CD1c-positive myeloid dendritic cell (primary cell): Measurements from ENCODE around the gene WLS.

Experiments used
- DNase-seq: peaks from one replicate; pipeline ENCODE4 v3.0.0-alpha.2; 2016; ENCODE audit errors: extremely low spot score

Gene WLS

DNA sequence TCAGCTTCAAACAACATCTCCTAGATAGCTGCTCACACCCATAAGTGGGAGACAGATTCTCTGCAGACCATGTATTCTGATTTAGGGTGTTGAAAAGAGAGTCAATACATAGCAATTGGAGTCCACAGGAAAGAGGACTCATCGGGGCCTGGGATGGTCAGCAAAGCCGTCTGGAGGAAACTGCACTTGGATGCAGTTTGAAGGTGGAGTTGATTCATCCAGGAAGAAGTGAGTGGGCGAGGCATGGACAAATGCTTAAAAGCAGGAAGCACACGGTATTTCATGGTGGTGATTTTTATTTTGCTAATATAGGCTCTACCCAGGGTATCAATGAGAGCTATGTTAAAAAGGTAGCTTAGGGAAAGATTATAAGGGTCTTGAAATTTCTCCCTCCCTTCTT lies 145.1 kb downstream of the WLS start:
- DNase-seq: no peak

GRCh38 chr1:68085752-68086151 lies 146.6 kb downstream of the WLS start:
- DNase-seq: no peak

GRCh38 chr1:68083686-68084085 lies 148.6 kb downstream of the WLS start:
- DNase-seq: no peak

DNA sequence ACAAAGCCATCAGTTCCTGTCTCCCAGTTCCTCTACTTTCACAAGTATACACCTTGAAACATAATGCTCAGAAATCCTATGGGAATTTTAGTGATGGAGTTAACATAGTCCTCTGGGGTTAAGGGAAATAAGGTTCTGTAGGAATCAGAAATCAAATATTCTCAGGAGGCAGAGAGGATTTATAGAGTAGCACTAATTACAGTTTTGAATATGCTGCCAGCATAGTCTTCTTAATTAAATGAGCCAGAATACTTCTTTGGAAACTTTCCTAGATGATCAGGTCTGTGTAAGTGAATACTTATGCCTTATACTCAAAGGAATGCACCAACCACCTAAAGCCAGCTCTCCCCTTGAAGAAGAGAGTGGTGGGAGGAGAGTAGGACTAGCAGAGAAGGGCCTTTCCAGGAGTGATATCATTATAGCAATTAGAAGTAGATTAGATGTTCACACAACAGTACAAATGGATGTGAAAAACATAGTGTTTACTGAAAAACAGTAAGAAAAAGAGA lies 150.5 kb downstream of the WLS start:
- DNase-seq: no peak

DNA sequence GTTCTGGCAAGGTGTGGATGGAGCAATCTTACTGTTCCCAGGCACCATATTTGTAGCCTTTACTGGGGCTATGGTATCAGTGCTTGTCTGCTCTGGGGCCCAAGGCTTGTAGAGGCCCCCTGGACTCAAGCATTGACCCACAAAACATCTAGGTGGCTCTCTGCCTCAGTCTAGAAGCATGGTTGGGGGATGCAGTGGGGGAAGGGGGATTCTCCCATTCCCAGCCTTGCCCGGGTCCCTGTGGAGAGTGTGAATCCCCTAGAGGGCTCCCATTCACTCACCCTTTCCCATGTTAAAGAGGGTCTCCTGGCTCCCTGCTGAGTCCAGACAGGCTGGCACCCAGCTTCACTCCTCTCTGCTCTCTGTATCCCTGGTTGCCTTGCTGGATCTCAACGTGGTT lies 153.7 kb downstream of the WLS start:
- no peak for DNase-seq
